GM20000 (cell line): ENCODE data around the gene MVB12B.

ENCODE experiments used
- DNase-seq: peaks from one replicate; pipeline ENCODE4 v3.0.0; 2012; ENCODE audit warnings: low spot score
- TF ChIP-seq, protein P1 (sequence below): IDR thresholded peaks from 2 replicates; pipeline ENCODE4 v1.5.1; 2012; ENCODE audit warnings: mild to moderate bottlenecking, control low read depth; ENCODE audit errors: extremely low read depth, missing control alignments

The MVB12B gene

DNA sequence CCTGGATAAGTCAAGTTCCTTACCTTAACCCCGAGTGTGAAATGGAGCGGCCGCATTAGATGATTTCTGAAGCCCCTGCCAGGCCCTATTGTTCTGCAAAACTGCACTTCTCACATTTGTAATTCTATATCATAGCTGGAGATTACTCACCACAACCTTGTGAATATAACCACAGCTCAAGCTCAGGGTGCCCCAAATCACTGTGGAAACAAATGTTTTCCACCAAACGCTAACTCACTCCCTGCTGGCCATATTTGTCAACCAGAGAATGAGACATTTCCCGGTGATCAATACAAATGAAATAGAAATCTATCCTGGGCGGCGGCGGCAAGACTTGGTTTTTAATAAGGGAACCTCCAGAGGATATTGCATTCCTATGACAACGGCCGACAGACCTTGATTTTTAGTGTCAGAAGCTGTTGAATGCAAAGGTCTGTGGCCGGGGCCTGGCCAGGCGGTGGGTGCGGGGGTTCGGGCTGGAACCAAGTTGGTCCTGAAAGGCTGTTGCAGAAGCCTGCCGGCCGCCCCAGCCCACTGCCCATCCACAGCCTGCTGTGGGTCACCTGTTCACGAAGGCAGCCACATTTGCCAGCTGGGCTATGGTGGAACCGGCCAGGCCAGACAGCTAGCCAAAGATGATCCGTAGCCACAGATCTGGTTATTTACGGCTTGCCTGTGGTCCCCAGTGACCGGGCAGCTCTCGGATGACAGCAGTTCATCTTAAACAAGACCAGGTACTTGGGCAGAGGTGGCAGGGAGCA is 193.2 kb downstream of the MVB12B start:
- TF ChIP-seq, protein P1, sequence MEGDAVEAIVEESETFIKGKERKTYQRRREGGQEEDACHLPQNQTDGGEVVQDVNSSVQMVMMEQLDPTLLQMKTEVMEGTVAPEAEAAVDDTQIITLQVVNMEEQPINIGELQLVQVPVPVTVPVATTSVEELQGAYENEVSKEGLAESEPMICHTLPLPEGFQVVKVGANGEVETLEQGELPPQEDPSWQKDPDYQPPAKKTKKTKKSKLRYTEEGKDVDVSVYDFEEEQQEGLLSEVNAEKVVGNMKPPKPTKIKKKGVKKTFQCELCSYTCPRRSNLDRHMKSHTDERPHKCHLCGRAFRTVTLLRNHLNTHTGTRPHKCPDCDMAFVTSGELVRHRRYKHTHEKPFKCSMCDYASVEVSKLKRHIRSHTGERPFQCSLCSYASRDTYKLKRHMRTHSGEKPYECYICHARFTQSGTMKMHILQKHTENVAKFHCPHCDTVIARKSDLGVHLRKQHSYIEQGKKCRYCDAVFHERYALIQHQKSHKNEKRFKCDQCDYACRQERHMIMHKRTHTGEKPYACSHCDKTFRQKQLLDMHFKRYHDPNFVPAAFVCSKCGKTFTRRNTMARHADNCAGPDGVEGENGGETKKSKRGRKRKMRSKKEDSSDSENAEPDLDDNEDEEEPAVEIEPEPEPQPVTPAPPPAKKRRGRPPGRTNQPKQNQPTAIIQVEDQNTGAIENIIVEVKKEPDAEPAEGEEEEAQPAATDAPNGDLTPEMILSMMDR, result no peak
- no peak for DNase-seq

DNA sequence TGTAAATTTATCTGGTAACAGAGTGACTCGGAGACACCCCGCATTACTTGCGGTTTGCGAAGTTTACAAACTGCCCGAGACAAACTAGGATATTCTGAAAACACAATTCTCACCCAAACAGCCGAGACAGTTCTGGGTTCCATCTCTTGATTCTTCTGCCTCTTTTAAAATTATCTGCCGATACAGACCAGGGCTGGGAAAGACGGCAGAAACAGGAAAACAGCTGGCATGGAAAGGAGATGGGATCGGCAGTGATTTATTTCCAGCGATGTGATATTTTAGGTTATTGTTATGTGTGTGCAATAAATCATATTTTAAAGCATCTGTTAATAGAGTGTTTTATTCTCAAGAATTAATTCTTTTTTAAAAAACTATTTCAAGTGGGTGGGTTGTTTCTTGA is 193.8 kb downstream of the MVB12B start:
- TF ChIP-seq, protein P1, result no peak
- no peak for DNase-seq

DNA sequence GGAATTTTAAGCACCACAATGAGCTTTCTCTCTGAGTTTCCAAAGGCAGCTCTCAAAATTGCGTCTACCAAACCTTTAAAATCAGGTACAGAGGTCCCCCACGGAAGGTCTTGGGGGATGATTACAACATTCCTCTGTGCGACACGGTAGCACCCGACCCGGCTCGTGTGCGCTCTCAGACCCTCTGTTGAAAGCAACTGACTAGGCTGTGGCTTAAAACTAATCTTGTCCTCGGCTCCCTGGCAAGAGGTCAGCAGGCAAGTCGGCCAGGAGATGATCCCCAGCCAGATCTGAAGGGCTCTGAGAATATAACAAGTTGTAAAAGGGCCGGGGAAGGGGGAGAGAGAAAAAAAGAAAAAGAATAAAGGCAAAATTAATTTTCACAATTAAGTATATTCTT is 194.5 kb downstream of the MVB12B start:
- TF ChIP-seq, protein P1, result no peak
- DNase-seq, result no peak

DNA sequence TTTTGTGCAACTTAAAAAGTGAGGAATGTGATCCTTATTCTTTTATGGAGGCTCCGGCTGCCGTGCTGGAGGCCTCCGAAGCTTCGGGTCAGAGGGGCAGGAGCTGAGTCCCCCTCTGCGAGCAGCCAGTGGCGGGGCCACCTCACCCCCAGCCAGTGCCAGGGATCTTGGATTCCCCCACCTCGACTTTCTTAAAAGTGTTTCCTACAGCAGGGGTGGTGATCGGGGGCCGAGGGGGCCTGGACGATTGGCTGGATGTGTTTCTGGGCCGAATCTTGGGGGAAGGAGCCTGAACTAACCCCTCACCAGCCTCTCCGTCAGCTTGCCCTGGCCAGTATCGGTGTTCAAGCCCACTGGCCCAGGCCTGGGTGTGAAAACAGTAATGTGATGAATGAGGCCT is 194.9 kb downstream of the MVB12B start:
- TF ChIP-seq, protein P1, result no peak
- DNase-seq, result no peak

DNA sequence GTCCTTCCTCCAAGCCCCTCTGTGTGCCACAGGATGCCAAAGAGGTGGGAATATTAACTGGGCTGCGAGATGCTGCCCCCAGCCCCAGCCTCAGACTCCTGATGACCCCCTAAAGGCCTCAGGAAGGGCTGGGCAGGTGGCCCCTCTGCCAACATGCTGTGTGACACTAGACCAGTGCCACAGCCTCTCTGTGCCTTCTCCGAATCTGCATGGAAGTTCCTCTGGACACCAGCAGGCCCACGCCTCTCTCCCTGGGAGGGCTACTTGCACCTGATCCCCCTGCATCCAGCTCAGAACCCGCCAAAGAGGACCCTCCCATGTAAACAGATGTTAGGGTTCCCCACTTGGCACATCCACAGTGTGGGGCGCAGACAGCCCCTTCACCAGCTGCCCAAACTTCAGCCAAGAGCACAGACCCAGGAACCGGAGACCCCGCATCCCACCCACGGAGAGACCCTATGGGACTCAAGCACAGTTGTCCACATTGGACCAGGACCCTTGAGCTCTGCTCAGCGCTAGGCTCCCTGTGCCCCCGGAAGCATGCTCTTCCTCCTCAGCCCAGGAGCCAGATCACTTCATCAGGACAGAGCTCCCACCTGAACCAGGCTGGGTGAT is 195.5 kb downstream of the MVB12B start:
- no peak for DNase-seq
- TF ChIP-seq, protein P1, result no peak

DNA sequence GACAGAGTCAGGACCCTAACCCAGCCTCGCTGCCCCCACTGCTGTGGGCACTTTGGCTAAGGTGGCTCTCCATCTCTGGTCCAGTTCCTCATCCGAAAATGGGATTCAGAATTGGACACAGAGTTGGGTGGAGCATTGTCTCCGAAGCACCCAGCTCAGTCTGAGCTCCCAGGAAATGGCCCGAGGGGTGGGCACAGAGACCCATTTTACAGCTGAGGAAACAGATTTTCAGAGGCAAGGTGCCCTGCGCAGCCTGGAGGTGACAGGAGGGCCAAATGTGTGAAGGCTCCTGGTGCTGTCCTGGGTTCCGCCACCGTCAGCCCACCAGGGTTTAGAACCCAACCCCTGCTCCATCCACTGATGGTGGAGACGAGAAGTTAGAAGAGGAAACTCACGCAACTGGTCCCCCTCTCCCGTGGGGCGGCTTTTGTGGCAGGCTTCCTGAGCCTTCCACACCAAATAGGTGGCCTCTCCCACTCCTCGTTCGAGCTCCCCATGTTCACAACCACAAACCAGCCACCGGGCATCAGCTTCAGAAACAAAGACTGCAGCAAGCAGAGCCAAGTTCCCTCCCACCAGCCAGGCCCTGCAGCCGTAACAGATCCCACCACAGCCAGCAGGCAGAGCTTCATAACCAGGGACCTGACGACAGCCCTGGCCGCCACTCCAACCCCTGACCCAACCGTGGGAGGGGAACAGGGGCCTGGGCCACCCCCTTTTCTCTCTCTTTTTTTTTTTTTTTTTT is 196.2 kb downstream of the MVB12B start:
- TF ChIP-seq, protein P1, result no peak
- DNase-seq, result no peak

DNA sequence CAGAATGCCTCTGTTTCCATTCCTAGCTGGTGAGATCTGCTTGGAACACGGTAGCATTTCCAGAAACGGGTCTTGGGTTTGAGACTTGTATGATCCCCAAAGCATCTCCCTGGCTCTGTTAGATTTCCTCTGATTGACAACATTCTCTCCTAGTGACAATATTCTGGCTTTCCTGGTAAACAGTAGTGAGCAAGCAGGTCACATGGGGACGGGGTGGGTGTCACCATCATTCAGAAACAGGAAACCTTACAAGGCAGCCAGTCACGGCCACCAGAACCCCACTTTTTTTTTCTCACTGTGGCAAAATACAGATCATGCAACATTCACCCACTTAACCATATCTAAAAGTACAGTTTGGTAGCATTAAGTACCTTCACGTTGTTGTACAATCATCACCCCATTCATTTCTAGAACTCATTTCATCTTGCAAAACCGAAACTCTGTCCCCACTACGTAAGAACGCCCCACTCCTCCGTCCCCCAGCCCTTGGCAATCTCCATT is 197.0 kb downstream of the MVB12B start:
- no peak for DNase-seq
- TF ChIP-seq, protein P1, result no peak
